Lower leg skin (tissue), 4 donors: ENCODE data around the gene DMAC2L. TPM values are rescaled to one million over a fixed set of nuclear protein-coding genes. Genes with fewer than 3 reads are reported as not detected.
"Not testable (repeated sequence)": the region's sequence is repeated elsewhere in the genome, so short reads cannot be mapped to it uniquely, and the experiment has no call there.

Experiments used
- DNase-seq, 2 donors: peaks; one replicate each; pipeline ENCODE4 v3.0.0-alpha.2; 2019; ENCODE audit warnings: low spot score in 2 of 2
- H3K4me3 ChIP-seq: fragments of 200-600 bp; sonication (generic); 2 replicates; pipeline ENCODE4 v1.5.1; 2017; ENCODE audit warnings: mild to moderate bottlenecking, low read depth; ENCODE audit not compliant: poor library complexity, severe bottlenecking
- CTCF ChIP-seq, 3 donors: fragments of 450-650 bp; IDR thresholded peaks; one replicate each; pipeline ENCODE4 v1.5.1; 2016; ENCODE audit warnings: antibody characterized with exemption in 3 of 3, mild to moderate bottlenecking in 3 of 3, moderate library complexity in 2 of 3
- POLR2A ChIP-seq, 2 donors: fragments of 450-650 bp; IDR thresholded peaks; one replicate each; pipeline ENCODE4 v1.6.1; 2016 to 2017; ENCODE audit warnings: antibody characterized with exemption in 2 of 2, mild to moderate bottlenecking in 1 of 2, moderate library complexity in 1 of 2
- WGBS, 2 donors: methylation state at CpG; one replicate each; pipeline ENCODE4 v1.1.5; 2018; 5-methylcytosine and 5-hydroxymethylcytosine counted together
- intact Hi-C: fragments of 100-400 bp; cut with DNase I; formaldehyde crosslinking; loops from one replicate; pipeline ENCODE4 v1.15.0; 2023; ENCODE audit warnings: low total_unique reads
- total RNA-seq, 4 donors: library from RNA; depleted of rRNA; stranded (reverse); fragments of >200 nt; gene quantifications; one replicate each; pipeline ENCODE4 v1.1.0, GENCODE V29; 2016

The DMAC2L gene
- total RNA-seq, 4 donors from 2014 or later, result 8.9 to 24.6 (median 15.3) TPM

GRCh38 chr14:50350975-50351374 is 38.9 kb downstream of the DMAC2L start:
- WGBS, 2 donors, result 74 to 81% methylated on average over 2 of the region's 2 CpGs
- DNase-seq, result no peak
- no peak overlapping the region for H3K4me3 ChIP-seq
- intact Hi-C loops, result no loop called here
- TF ChIP-seq POLR2A (IDR thresholded peaks at IDR 0.05), result no peak
- TF ChIP-seq CTCF (IDR thresholded peaks at IDR 0.05), result no peak

GRCh38 chr14:50352584-50352983 is 40.5 kb downstream of the DMAC2L start:
- TF ChIP-seq POLR2A (IDR thresholded peaks at IDR 0.05), result no peak
- no peak for TF ChIP-seq CTCF (IDR thresholded peaks at IDR 0.05)
- no peak overlapping the region for H3K4me3 ChIP-seq
- no peak for DNase-seq
- 58 to 69% methylated on average over 4 of the region's 4 CpGs for WGBS, 2 donors
- intact Hi-C loops, result no loop called here

GRCh38 chr14:50353126-50353525 is 41.0 kb downstream of the DMAC2L start:
- WGBS, 2 donors, result 58 to 70% methylated on average over 4 of the region's 4 CpGs
- DNase-seq, result no peak
- intact Hi-C loops, result no loop called here
- no peak for TF ChIP-seq CTCF (IDR thresholded peaks at IDR 0.05)
- no peak for TF ChIP-seq POLR2A (IDR thresholded peaks at IDR 0.05)
- H3K4me3 ChIP-seq, result no peak overlapping the region

GRCh38 chr14:50354527-50354926 is 42.4 kb downstream of the DMAC2L start:
- intact Hi-C loops, result no loop called here
- WGBS, 2 donors, result 0 to 2% methylated on average over 1 of the region's 1 CpG
- H3K4me3 ChIP-seq, result no peak overlapping the region
- no peak for DNase-seq
- TF ChIP-seq POLR2A (IDR thresholded peaks at IDR 0.05), result no peak

GRCh38 chr14:50355692-50356091 is 43.6 kb downstream of the DMAC2L start:
- WGBS, 2 donors, result 93 to 97% methylated on average over 1 of the region's 1 CpG
- TF ChIP-seq CTCF (IDR thresholded peaks at IDR 0.05), result no peak
- TF ChIP-seq POLR2A (IDR thresholded peaks at IDR 0.05), result no peak
- H3K4me3 ChIP-seq, result no peak overlapping the region
- no peak for DNase-seq
- intact Hi-C loops, result no loop called here

- DNase-seq, H3K4me3 ChIP-seq, intact Hi-C loops: not testable (repeated sequence)
- WGBS, 2 donors, result 72 to 84% methylated on average over 3 of the region's 3 CpGs
Observed at GRCh38 chr14:50356283-50356682, 44.2 kb downstream of the DMAC2L start.

- intact Hi-C loops, result no loop called here
- no peak for TF ChIP-seq CTCF (IDR thresholded peaks at IDR 0.05)
- no peak for TF ChIP-seq POLR2A (IDR thresholded peaks at IDR 0.05)
- WGBS, 2 donors, result 55 to 57% methylated on average over 6 of the region's 6 CpGs
- no peak for DNase-seq
- no peak overlapping the region for H3K4me3 ChIP-seq
Observed at GRCh38 chr14:50357124-50357523, 45.0 kb downstream of the DMAC2L start.
